ENCODE measurements around the gene MACROD2. TPM values are rescaled to one million over a fixed set of nuclear protein-coding genes. Genes with fewer than 3 reads are reported as not detected.
A peak's percentile ranks its signal among the peaks of the same experiment; 100 is the strongest.

Gene MACROD2
- polyA plus RNA-seq, 2 of the 4 experiments (the other 2 are of a cell fraction): 0.96 to 1.3 TPM

DNA sequence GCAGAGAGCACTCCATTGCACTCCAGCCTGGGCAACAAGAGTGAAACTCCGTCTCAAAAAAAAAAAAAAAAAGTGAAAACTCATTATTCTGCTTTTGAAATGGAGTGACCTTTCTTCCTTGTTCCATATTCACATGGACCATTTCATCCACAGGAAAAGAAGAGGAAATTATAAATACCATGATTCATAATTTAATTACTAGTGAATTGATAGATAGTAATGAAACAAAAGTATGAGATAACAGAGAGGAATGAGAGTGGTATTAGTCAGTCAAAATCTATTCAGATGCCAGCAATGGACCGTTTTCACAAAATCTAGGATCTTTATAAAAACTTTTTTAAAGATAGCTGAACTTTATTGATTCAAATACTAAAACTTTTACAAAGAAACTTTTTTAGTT lies 785.2 kb downstream of the MACROD2 start:
- Histone ChIP-seq H3K4me1 (peaks cover 8% of the 10 kb centered on the region), H3K27ac (no peak overlapping the region), H3K4me2 (no peak overlapping the region), H3K4me3 (no peak overlapping the region), H3K9me3 (no peaks in the 10 kb centered on the region)
- no peak for FAIRE-seq
- WGBS (ENCODE audit: missing lambda C conversion rate): 69% methylated on average over 2 of the region's 2 CpGs
- no peak for TF ChIP-seq MYC (IDR thresholded peaks at IDR 0.05; ENCODE audit: borderline replicate concordance, low read length)
- TF ChIP-seq NFE2L2 (conservative IDR thresholded peaks at IDR 0.05; ENCODE audit: low read length): no peak
- TF ChIP-seq RCOR1 (IDR thresholded peaks at IDR 0.05; ENCODE audit: low read depth, low read length): no peak
- TF ChIP-seq ZC3H11A (IDR thresholded peaks at IDR 0.05): no peak
- no peak for TF ChIP-seq ESRRA (IDR thresholded peaks at IDR 0.05; ENCODE audit: borderline replicate concordance, low read length)
- no peak for TF ChIP-seq MAZ (IDR thresholded peaks at IDR 0.05; ENCODE audit: borderline replicate concordance, low read depth, low read length)
- TF ChIP-seq RNF2 (IDR thresholded peaks at IDR 0.05; ENCODE audit: borderline replicate concordance, low read depth): no peak
- no peak for TF ChIP-seq JUN (IDR thresholded peaks at IDR 0.05)
- TF ChIP-seq, protein P1, sequence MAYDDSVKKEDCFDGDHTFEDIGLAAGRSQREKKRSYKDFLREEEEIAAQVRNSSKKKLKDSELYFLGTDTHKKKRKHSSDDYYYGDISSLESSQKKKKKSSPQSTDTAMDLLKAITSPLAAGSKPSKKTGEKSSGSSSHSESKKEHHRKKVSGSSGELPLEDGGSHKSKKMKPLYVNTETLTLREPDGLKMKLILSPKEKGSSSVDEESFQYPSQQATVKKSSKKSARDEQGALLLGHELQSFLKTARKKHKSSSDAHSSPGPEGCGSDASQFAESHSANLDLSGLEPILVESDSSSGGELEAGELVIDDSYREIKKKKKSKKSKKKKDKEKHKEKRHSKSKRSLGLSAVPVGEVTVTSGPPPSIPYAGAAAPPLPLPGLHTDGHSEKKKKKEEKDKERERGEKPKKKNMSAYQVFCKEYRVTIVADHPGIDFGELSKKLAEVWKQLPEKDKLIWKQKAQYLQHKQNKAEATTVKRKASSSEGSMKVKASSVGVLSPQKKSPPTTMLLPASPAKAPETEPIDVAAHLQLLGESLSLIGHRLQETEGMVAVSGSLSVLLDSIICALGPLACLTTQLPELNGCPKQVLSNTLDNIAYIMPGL (CRISPR knock-in tag; IDR thresholded peaks at IDR 0.05; ENCODE audit: borderline replicate concordance): no peak
- no peak for TF ChIP-seq SMC3 (IDR thresholded peaks at IDR 0.05)
- no peak for TF ChIP-seq CHD2 (IDR thresholded peaks at IDR 0.05; ENCODE audit: low read length, partially characterized antibody)
- TF ChIP-seq KDM1A (IDR thresholded peaks at IDR 0.05; ENCODE audit: low read depth): no peak
- no peak for TF ChIP-seq BHLHE40 (IDR thresholded peaks at IDR 0.05; ENCODE audit: low read depth, low read length)
- TF ChIP-seq GATA3 (IDR thresholded peaks at IDR 0.05; ENCODE audit: borderline replicate concordance): no peak
- no peak for TF ChIP-seq KDM5A (IDR thresholded peaks at IDR 0.05)
- TF ChIP-seq EP300 (IDR thresholded peaks at IDR 0.05): no peak
- TF ChIP-seq ZSCAN20 (CRISPR knock-in tag; IDR thresholded peaks at IDR 0.05): no peak
- ChIA-PET CTCF (no interaction called here), POLR2A (no interaction called here)
- ATAC-seq: no peak
- no peak for DNase-seq (ENCODE audit: low read depth in 1 of 2, low spot score in 1 of 2)

DNA sequence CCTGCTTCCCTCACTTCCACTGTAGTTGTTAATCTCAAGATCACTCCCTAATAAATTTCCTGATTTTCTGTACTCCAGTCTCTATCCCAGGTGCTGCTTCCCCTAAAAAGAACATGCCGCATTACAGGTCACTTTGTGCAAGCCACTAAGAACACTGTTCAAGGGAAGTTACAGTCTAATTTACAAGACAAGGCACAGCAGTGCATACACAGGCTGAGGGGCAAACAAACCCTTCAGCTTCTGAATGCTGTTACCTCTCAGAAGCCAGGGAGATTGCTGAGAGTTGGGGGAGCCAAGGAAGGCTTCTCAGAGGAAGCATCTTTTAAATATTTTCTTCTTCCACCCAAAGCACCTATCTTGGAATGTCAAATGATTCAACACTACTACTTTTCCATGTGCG lies 787.4 kb downstream of the MACROD2 start:
- ATAC-seq (no peak), FAIRE-seq (no peak), DNase-seq (ENCODE audit: low read depth in 1 of 2, low spot score in 1 of 2) (no peak)
- Histone ChIP-seq H3K27ac (peak overlapping the region in 1 of 2 experiments; percentile 9; a peak in 1 of 6 replicates), H3K4me1 (no peaks in the 10 kb centered on the region), H3K9me3 (no peaks in the 10 kb centered on the region), H3K4me2 (no peak overlapping the region), H3K4me3 (no peak overlapping the region)
- 96% methylated on average over 2 of the region's 2 CpGs for WGBS (ENCODE audit: missing lambda C conversion rate)
- CTCF ChIA-PET: no interaction called here
- POLR2A ChIA-PET: no interaction called here
- TF ChIP-seq NPAS2 (CRISPR knock-in tag; IDR thresholded peaks at IDR 0.05; ENCODE audit: borderline replicate concordance): no peak
- TF ChIP-seq CHD4 (IDR thresholded peaks at IDR 0.05; ENCODE audit: borderline replicate concordance): no peak
- TF ChIP-seq RFX5 (IDR thresholded peaks at IDR 0.05): no peak
- TF ChIP-seq MYC (IDR thresholded peaks at IDR 0.05; ENCODE audit: borderline replicate concordance, low read length): no peak
- TF ChIP-seq, protein P2, sequence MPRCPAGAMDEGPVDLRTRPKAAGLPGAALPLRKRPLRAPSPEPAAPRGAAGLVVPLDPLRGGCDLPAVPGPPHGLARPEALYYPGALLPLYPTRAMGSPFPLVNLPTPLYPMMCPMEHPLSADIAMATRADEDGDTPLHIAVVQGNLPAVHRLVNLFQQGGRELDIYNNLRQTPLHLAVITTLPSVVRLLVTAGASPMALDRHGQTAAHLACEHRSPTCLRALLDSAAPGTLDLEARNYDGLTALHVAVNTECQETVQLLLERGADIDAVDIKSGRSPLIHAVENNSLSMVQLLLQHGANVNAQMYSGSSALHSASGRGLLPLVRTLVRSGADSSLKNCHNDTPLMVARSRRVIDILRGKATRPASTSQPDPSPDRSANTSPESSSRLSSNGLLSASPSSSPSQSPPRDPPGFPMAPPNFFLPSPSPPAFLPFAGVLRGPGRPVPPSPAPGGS (IDR thresholded peaks at IDR 0.05): no peak
- TF ChIP-seq CEBPB (IDR thresholded peaks at IDR 0.05): no peak
- TF ChIP-seq EHMT2 (IDR thresholded peaks at IDR 0.05; ENCODE audit: low read depth): no peak
- TF ChIP-seq, protein P3, sequence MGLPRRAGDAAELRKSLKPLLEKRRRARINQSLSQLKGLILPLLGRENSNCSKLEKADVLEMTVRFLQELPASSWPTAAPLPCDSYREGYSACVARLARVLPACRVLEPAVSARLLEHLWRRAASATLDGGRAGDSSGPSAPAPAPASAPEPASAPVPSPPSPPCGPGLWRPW (IDR thresholded peaks at IDR 0.05): no peak
- TF ChIP-seq RARB (CRISPR knock-in tag; IDR thresholded peaks at IDR 0.05): no peak
- TF ChIP-seq FOXS1 (CRISPR knock-in tag; IDR thresholded peaks at IDR 0.05): no peak
- TF ChIP-seq KDM5A (IDR thresholded peaks at IDR 0.05): no peak
- TF ChIP-seq CBX8 (IDR thresholded peaks at IDR 0.05): no peak
- no peak for TF ChIP-seq HOXB5 (CRISPR knock-in tag; IDR thresholded peaks at IDR 0.05)

Measured in A549 (cell line).